H1 (cell line): ENCODE results near the gene FAM219A. TPM values are rescaled to one million over a fixed set of nuclear protein-coding genes. Genes with fewer than 3 reads are reported as not detected.

Experiments
- CTCF ChIA-PET: fragments of 300-600 bp; sonication (Branson Sonifier 250); formaldehyde crosslinking; loops from one replicate; lab custom pipeline; 2021; ENCODE audit not compliant: partially characterized antibody; lab: Charles Lee
- POLR2A ChIA-PET: fragments of 300-600 bp; sonication (Branson Sonifier 250); formaldehyde crosslinking; loops from one replicate; lab custom pipeline; 2021; ENCODE audit warnings: inconsistent platforms; ENCODE audit not compliant: partially characterized antibody; lab: Charles Lee
- DNase-seq, 2 experiments: peaks; one replicate each; pipeline versions ENCODE4 v3.0.0 to v3.0.0-alpha.2; 2010 to 2022; ENCODE audit warnings: low spot score in 2 of 2, low read depth in 1 of 2, mixed read lengths in 1 of 2
- FAIRE-seq: peaks from 2 replicates; lab custom pipeline; 2011; peaks lifted over from hg19 to GRCh38; lab: Jason Lieb, UNC
- H2AFZ ChIP-seq: 2 replicates; pipeline ENCODE4 v1.8.1; 2012; ENCODE audit warnings: low read length, inconsistent platforms
- H2AK5ac ChIP-seq: 2 replicates; pipeline ENCODE4 v1.6.1; 2013; ENCODE audit warnings: low read depth, low read length
- H2BK120ac ChIP-seq: replicated peaks from 2 replicates; pipeline ENCODE3; 2013; ENCODE audit warnings: low read depth, low read length, inconsistent platforms
- H2BK12ac ChIP-seq: 2 replicates; pipeline ENCODE4 v1.6.1; 2013; ENCODE audit warnings: low read depth, low read length
- H2BK15ac ChIP-seq: 2 replicates; pipeline ENCODE4 v1.6.1; 2013; ENCODE audit warnings: low read length
- H2BK20ac ChIP-seq: 2 replicates; pipeline ENCODE4 v1.6.1; 2013; ENCODE audit warnings: low read length
- H2BK5ac ChIP-seq: 2 replicates; pipeline ENCODE4 v1.6.1; 2013; ENCODE audit warnings: low read depth, low read length
- H3K14ac ChIP-seq: 2 replicates; pipeline ENCODE4 v1.6.1; 2013; ENCODE audit warnings: inconsistent platforms; ENCODE audit not compliant: insufficient read length
- H3K18ac ChIP-seq: 2 replicates; pipeline ENCODE4 v1.6.1; 2013; ENCODE audit warnings: low read length; ENCODE audit errors: extremely low read depth
- H3K23ac ChIP-seq: 2 replicates; pipeline ENCODE4 v1.6.1; 2013; ENCODE audit warnings: inconsistent platforms; ENCODE audit not compliant: insufficient read length
- H3K23me2 ChIP-seq: 2 replicates; pipeline ENCODE4 v1.6.1; 2013; ENCODE audit warnings: low read depth, low read length
- H3K27ac ChIP-seq: 2 replicates; pipeline ENCODE4 v1.6.1; 2011; ENCODE audit warnings: low read depth, low read length, inconsistent platforms
- H3K27me3 ChIP-seq, 4 experiments: replicated peaks in 1 of 4; 1 replicate in 1 of 4; 2 replicates in 3 of 4; pipeline versions ENCODE4 v1.6.1 to v1.8.1; 2011 to 2013; ENCODE audit warnings: low read length in 3 of 4, mild to moderate bottlenecking in 3 of 4, inconsistent platforms in 2 of 4, mixed read lengths in 2 of 4, moderate library complexity in 1 of 4; ENCODE audit not compliant: control insufficient read depth in 3 of 4, insufficient read depth in 3 of 4; ENCODE audit errors: extremely low read depth in 1 of 4
- H3K36me3 ChIP-seq, 4 experiments: 2 replicates each; pipeline versions ENCODE4 v1.6.1 to v1.8.1; 2011 to 2013; ENCODE audit warnings: mild to moderate bottlenecking in 4 of 4, low read length in 3 of 4, moderate library complexity in 2 of 4, control low read depth in 1 of 4, inconsistent platforms in 1 of 4; ENCODE audit not compliant: insufficient read depth in 4 of 4, control insufficient read depth in 2 of 4
- H3K4ac ChIP-seq: replicated peaks from 2 replicates; pipeline ENCODE3; 2013; ENCODE audit warnings: low read length, low read depth, mixed read lengths, inconsistent platforms; ENCODE audit not compliant: insufficient read length
- H3K4me1 ChIP-seq, 4 experiments: replicated peaks in 1 of 4; 1 replicate in 1 of 4; 2 replicates in 3 of 4; pipeline versions ENCODE4 v1.6.1 to v1.8.1; 2011 to 2013; ENCODE audit warnings: low read length in 3 of 4, inconsistent platforms in 2 of 4, mixed read lengths in 1 of 4; ENCODE audit not compliant: insufficient read depth in 4 of 4, control insufficient read depth in 3 of 4
- H3K4me2 ChIP-seq, 2 experiments: 2 replicates each; pipeline versions ENCODE4 v1.6.1 to v1.8.1; 2011 to 2013; ENCODE audit warnings: low read depth in 2 of 2, low read length in 2 of 2, control low read depth in 1 of 2, inconsistent platforms in 1 of 2, mild to moderate bottlenecking in 1 of 2; ENCODE audit not compliant: insufficient read depth in 1 of 2
- H3K4me3 ChIP-seq, 4 experiments: fragments of 200-600, 300-600 bp in 1 of 4; sonication (generic), shearing (Covaris generic), sonication (Bioruptor Twin) in 1 of 4; 2 replicates each; pipeline versions ENCODE4 v1.5.1 to v1.8.1; 2011 to 2016; ENCODE audit warnings: low read length in 4 of 4, low read depth in 3 of 4, control low read depth in 2 of 4, inconsistent platforms in 2 of 4, mild to moderate bottlenecking in 2 of 4, mixed read lengths in 1 of 4, moderate library complexity in 1 of 4; ENCODE audit not compliant: insufficient read depth in 2 of 4; ENCODE audit errors: extremely low read depth in 1 of 4
- H3K56ac ChIP-seq: replicated peaks from 2 replicates; pipeline ENCODE3; 2013; ENCODE audit warnings: low read depth, mild to moderate bottlenecking, mixed read lengths, low read length, inconsistent platforms; ENCODE audit not compliant: insufficient read length
- H3K79me1 ChIP-seq: 2 replicates; pipeline ENCODE4 v1.6.1; 2013; ENCODE audit warnings: low read depth, low read length, control low read depth
- H3K79me2 ChIP-seq, 2 experiments: 2 replicates each; pipeline versions ENCODE4 v1.6.1 to v1.8.1; 2012 to 2013; ENCODE audit warnings: low read length in 2 of 2, mild to moderate bottlenecking in 2 of 2, inconsistent platforms in 1 of 2; ENCODE audit not compliant: insufficient read depth in 2 of 2, control insufficient read depth in 1 of 2
- H3K9ac ChIP-seq, 4 experiments: replicated peaks in 1 of 4; 1 replicate in 1 of 4; 2 replicates in 3 of 4; pipeline versions ENCODE4 v1.6.1 to v1.8.1; 2011 to 2013; ENCODE audit warnings: low read depth in 3 of 4, low read length in 3 of 4, control low read depth in 2 of 4, mild to moderate bottlenecking in 2 of 4, moderate library complexity in 2 of 4, inconsistent platforms in 1 of 4; ENCODE audit errors: extremely low read depth in 1 of 4
- H3K9me3 ChIP-seq, 2 experiments: 2 replicates each; pipeline versions ENCODE4 v1.6.1 to v1.8.1; 2012 to 2013; ENCODE audit warnings: mild to moderate bottlenecking in 2 of 2, moderate library complexity in 2 of 2, control low read depth in 1 of 2, inconsistent platforms in 1 of 2, low read depth in 1 of 2, low read length in 1 of 2, mixed read lengths in 1 of 2; ENCODE audit not compliant: insufficient read depth in 2 of 2
- H4K20me1 ChIP-seq, 2 experiments: replicated peaks in 1 of 2; 2 replicates each; pipeline versions ENCODE3 to v1.8.1; 2011 to 2013; ENCODE audit warnings: inconsistent platforms in 2 of 2, low read length in 2 of 2, mild to moderate bottlenecking in 1 of 2; ENCODE audit not compliant: insufficient read depth in 2 of 2, control insufficient read depth in 1 of 2
- H4K5ac ChIP-seq: 2 replicates; pipeline ENCODE4 v1.6.1; 2013; ENCODE audit warnings: low read length, low read depth, mixed read lengths, inconsistent platforms; ENCODE audit not compliant: insufficient read length
- H4K8ac ChIP-seq: 2 replicates; pipeline ENCODE4 v1.8.0; 2013; ENCODE audit warnings: mild to moderate bottlenecking, moderate library complexity, low read length, inconsistent platforms; ENCODE audit not compliant: insufficient read depth; ENCODE audit errors: extremely low read depth
- H4K91ac ChIP-seq: replicated peaks from 2 replicates; pipeline ENCODE3; 2013; ENCODE audit warnings: low read length, mixed read lengths, inconsistent platforms; ENCODE audit not compliant: insufficient read length
- CBX8 ChIP-seq: fragments of 300-800, 300-1000 bp; sonication (generic); IDR thresholded peaks from 2 replicates; pipeline ENCODE4 v1.7.1; 2016; ENCODE audit warnings: low read depth, low read length, borderline replicate concordance
- CTCF ChIP-seq, 3 experiments: IDR thresholded peaks; 1 replicate in 2 of 3; 2 replicates in 1 of 3; pipeline versions ENCODE4 v1.5.1 to v1.6.1; 2011; ENCODE audit warnings: low read length in 3 of 3, mild to moderate bottlenecking in 3 of 3, inconsistent platforms in 2 of 3, low read depth in 1 of 3, moderate library complexity in 1 of 3; ENCODE audit not compliant: insufficient read depth in 1 of 3; ENCODE audit errors: control extremely low read depth in 1 of 3
- EZH2 ChIP-seq: fragments of 200-600 bp; sonication (generic); IDR thresholded peaks from 2 replicates; pipeline ENCODE4 v1.7.1; 2012; ENCODE audit warnings: low read depth, mild to moderate bottlenecking, moderate library complexity, low read length, inconsistent platforms; ENCODE audit not compliant: severe bottlenecking
- GABPA ChIP-seq: IDR thresholded peaks from 2 replicates; pipeline ENCODE4 v1.6.1; 2011; ENCODE audit warnings: mild to moderate bottlenecking, low read length, moderate library complexity, borderline replicate concordance; ENCODE audit not compliant: insufficient read depth
- JUND ChIP-seq: IDR thresholded peaks from 2 replicates; pipeline ENCODE4 v1.6.1; 2011; ENCODE audit warnings: mild to moderate bottlenecking, improper control_type of control experiment, low read length
- NRF1 ChIP-seq: IDR thresholded peaks from 2 replicates; pipeline ENCODE4 v1.6.1; 2011; ENCODE audit warnings: mild to moderate bottlenecking, low read depth, low read length, improper control_type of control experiment
- SP1 ChIP-seq: IDR thresholded peaks from 2 replicates; pipeline ENCODE4 v1.6.1; 2011; ENCODE audit warnings: low read depth, low read length
- SP4 ChIP-seq: IDR thresholded peaks from 2 replicates; pipeline ENCODE4 v1.6.1; 2012; ENCODE audit warnings: low read length, inconsistent platforms
- TBP ChIP-seq: IDR thresholded peaks from 2 replicates; pipeline ENCODE4 v1.6.1; 2011; ENCODE audit warnings: low read depth, low read length, improper control_type of control experiment
- TCF12 ChIP-seq: IDR thresholded peaks from 2 replicates; pipeline ENCODE4 v1.6.1; 2011; ENCODE audit warnings: low read depth, mild to moderate bottlenecking, low read length
- ZNF274 ChIP-seq: IDR thresholded peaks from 2 replicates; pipeline ENCODE4 v1.7.0; 2012; ENCODE audit warnings: low read length, borderline replicate concordance; ENCODE audit errors: extremely low read depth
- WGBS, 2 experiments: shearing (Covaris generic) in 1 of 2; methylation state at CpG; one replicate each; pipeline versions ENCODE4 v1.1.6 to v1.1.7; 2013 to 2015; ENCODE audit warnings: low lambda C conversion rate in 2 of 2, mixed read lengths in 2 of 2, inconsistent platforms in 1 of 2, low coverage in 1 of 2, missing lambda C conversion rate in 1 of 2; ENCODE audit not compliant: insufficient replicate concordance in 2 of 2, insufficient coverage in 1 of 2, insufficient read length in 1 of 2; ENCODE audit errors: extremely low coverage in 1 of 2, missing lambda C conversion rate in 1 of 2; 5-methylcytosine and 5-hydroxymethylcytosine counted together
- polyA plus RNA-seq, 7 experiments: library from polyadenylated mRNA; depleted of rRNA in 3 of 7; stranded (reverse) in 5 of 7; unstranded in 2 of 7; fragments of >200 nt in 5 of 7; fragments of 200-250 nt in 2 of 7; gene quantifications; 1 replicate in 5 of 7; 2 replicates in 1 of 7; 4 replicates in 1 of 7; pipeline versions ENCODE4 v1.2.1 to v1.2.3, GENCODE V29; 2011 to 2013; ENCODE audit warnings: missing spikeins in 2 of 7, mixed read lengths in 2 of 7
- total RNA-seq: library from RNA; stranded (reverse); fragmentation: NEBNext Ultra II Directional; extraction: Animal tissue kit (Norgen Biotek cat#: 25700); gene quantifications from 2 replicates; pipeline ENCODE4 v1.2.1, GENCODE V29; 2021

Gene FAM219A
- total and polyA plus RNA-seq, 2 of the 8 experiments (the other 6 are each of a cell fraction or from before 2014, with no cell fraction given): 7.7 to 10.4 TPM

GRCh38 chr9:34417734-34418133 is 40.6 kb downstream of the FAM219A start:
- H3K9me3 ChIP-seq: no peaks in the 10 kb centered on the region
- ChIA-PET CTCF (interaction anchor here (0.9 to 2.2 kb wide), 11 partner anchors 9 to 132 kb away, joined by 3 to 12 read pairs (median 4); no protein-coding TSS in a partner anchor), POLR2A (no interaction called here)
- DNase-seq: no peak
- no peaks in the 10 kb centered on the region for H3K4me1 ChIP-seq
- peaks cover 4 to 7% of the 10 kb centered on the region in 2 experiments for H4K20me1 ChIP-seq
- H4K8ac ChIP-seq: no peak overlapping the region
- no peak overlapping the region for H2AFZ ChIP-seq
- no peaks in the 10 kb centered on the region for H3K79me2 ChIP-seq
- H2BK20ac ChIP-seq: no peak overlapping the region
- H3K27ac ChIP-seq: no peak overlapping the region
- no peaks in the 10 kb centered on the region; a peak in 1 of 7 replicates for H3K27me3 ChIP-seq
- H3K4me3 ChIP-seq: no peak overlapping the region
- no peaks in the 10 kb centered on the region for H3K23me2 ChIP-seq
- H2AK5ac ChIP-seq: no peak overlapping the region
- H4K91ac ChIP-seq: no peak overlapping the region
- H3K36me3 ChIP-seq: no peaks in the 10 kb centered on the region
- H2BK12ac ChIP-seq: no peak overlapping the region
- no peaks in the 10 kb centered on the region for H3K79me1 ChIP-seq
- H2BK15ac ChIP-seq: no peak overlapping the region
- H2BK5ac ChIP-seq: no peak overlapping the region
- no peak overlapping the region for H3K14ac ChIP-seq
- no peak overlapping the region for H2BK120ac ChIP-seq
- H3K4ac ChIP-seq: no peak overlapping the region
- no peak overlapping the region for H3K18ac ChIP-seq
- H3K23ac ChIP-seq: no peak overlapping the region
- WGBS, 2 experiments: 93% methylated on average over 3 of the region's 3 CpGs; no CpG with 5 or more reads in 1 of the 2 experiments
- no peak overlapping the region for H4K5ac ChIP-seq
- no peak overlapping the region for H3K56ac ChIP-seq
- no peak overlapping the region for H3K4me2 ChIP-seq
- no peak for FAIRE-seq
- no peak for TF ChIP-seq SP4
- TF ChIP-seq JUND: no peak
- TF ChIP-seq GABPA: no peak
- no peak for TF ChIP-seq ZNF274
- no peak for TF ChIP-seq TCF12
- TF ChIP-seq EZH2: no peak
- no peak for TF ChIP-seq CBX8
- no peak for TF ChIP-seq NRF1
- TF ChIP-seq CTCF (IDR thresholded peaks at IDR 0.05; ENCODE audit: control extremely low read depth in 1 of 3, insufficient read depth in 1 of 3, low read depth in 1 of 3, low read length in 3 of 3): no peak
- no peak for TF ChIP-seq SP1
- TF ChIP-seq TBP: no peak
- TF ChIP-seq, all 59 proteins: peak for 0
- no peak overlapping the region for H3K9ac ChIP-seq
